Transverse colon (tissue), 4 donors: ENCODE results near the gene ERICH3.

Source experiments
- EP300 ChIP-seq: sonication (generic); formaldehyde crosslinking; IDR thresholded peaks from one replicate; pipeline ENCODE4 v1.6.1; 2017; ENCODE audit warnings: antibody characterized with exemption, low read depth
- POLR2A ChIP-seq: fragments of 450-650 bp; IDR thresholded peaks from one replicate; pipeline ENCODE4 v1.6.1; 2016; ENCODE audit warnings: antibody characterized with exemption, mild to moderate bottlenecking, moderate library complexity
- POLR2AphosphoS5 ChIP-seq, 3 donors: sonication (generic); formaldehyde crosslinking; IDR thresholded peaks; one replicate each; pipeline ENCODE4 v1.6.1; 2016; ENCODE audit warnings: antibody characterized with exemption in 3 of 3
- TF ChIP-seq, protein P1 (sequence below), 5 experiments: fragments of 200-600 bp in 3 of 5; fragments of 450-650 bp in 2 of 5; sonication (generic) in 3 of 5; IDR thresholded peaks; 1 replicate in 2 of 5; 2 replicates in 3 of 5; pipeline ENCODE4 v1.5.1; 2016 to 2017; ENCODE audit warnings: antibody characterized with exemption in 5 of 5, inconsistent platforms in 3 of 5, mild to moderate bottlenecking in 2 of 5, moderate library complexity in 1 of 5

DNA sequence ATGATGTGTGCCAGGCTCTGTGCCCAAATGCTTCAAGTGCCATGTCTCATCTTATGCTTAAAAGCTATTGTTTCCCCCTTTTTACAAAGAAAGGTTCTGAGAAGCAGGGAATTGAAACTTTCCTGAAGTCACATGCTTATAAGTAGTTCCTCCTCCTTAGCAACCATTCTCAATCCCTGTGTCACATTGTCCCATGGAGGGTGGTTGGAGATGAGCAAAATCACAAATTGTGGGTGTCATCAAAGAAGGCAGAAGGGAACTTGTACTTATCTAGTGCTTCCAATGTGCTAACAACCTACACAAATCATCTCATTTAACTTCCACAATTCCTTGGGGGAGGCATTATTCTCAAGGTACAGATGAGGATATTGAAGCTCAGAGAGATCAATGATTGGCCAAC, 10.1 kb upstream of the ERICH3 start:
- TF ChIP-seq, protein P1, sequence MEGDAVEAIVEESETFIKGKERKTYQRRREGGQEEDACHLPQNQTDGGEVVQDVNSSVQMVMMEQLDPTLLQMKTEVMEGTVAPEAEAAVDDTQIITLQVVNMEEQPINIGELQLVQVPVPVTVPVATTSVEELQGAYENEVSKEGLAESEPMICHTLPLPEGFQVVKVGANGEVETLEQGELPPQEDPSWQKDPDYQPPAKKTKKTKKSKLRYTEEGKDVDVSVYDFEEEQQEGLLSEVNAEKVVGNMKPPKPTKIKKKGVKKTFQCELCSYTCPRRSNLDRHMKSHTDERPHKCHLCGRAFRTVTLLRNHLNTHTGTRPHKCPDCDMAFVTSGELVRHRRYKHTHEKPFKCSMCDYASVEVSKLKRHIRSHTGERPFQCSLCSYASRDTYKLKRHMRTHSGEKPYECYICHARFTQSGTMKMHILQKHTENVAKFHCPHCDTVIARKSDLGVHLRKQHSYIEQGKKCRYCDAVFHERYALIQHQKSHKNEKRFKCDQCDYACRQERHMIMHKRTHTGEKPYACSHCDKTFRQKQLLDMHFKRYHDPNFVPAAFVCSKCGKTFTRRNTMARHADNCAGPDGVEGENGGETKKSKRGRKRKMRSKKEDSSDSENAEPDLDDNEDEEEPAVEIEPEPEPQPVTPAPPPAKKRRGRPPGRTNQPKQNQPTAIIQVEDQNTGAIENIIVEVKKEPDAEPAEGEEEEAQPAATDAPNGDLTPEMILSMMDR (IDR thresholded peaks at IDR 0.05): no peak
- TF ChIP-seq EP300 (no peak), POLR2A (no peak), POLR2AphosphoS5 (IDR thresholded peaks at IDR 0.05) (no peak)
